ENCODE measurements around the gene NPR3.

GRCh38 chr5:32753051-32753450 lies 41.9 kb downstream of the NPR3 start:
- TF ChIP-seq POLR2AphosphoS5 (IDR thresholded peaks at IDR 0.05) (no peak), POLR2A (IDR thresholded peaks at IDR 0.05) (no peak), CTCF (IDR thresholded peaks at IDR 0.05) (no peak)
